IMR-90 (cell line): ENCODE measurements around the gene FMN1. TPM values are rescaled to one million over a fixed set of nuclear protein-coding genes. Genes with fewer than 3 reads are reported as not detected.

Source experiments
- ATAC-seq: fragments of 200-7000 bp; cut with Tn5 transposase; 2 replicates; pipeline ENCODE4 v1.9.1; 2020; ENCODE audit warnings: low read depth, mild to moderate bottlenecking, moderate library complexity
- BruUV-seq: library from RNA; stranded (reverse); fragments of 400-500 nt; replicated peaks from 2 replicates; lab custom pipeline; 2021; lab: Mats Ljungman, UMichigan
- CTCF ChIA-PET: fragments of 300-600 bp; formaldehyde crosslinking; extraction: SDS; loops from one replicate; lab custom pipeline; 2021; ENCODE audit warnings: antibody characterized with exemption; lab: Yijun Ruan, JAX
- POLR2A ChIA-PET: fragments of 300-600 bp; sonication (Branson Sonifier 250); formaldehyde crosslinking; loops from one replicate; lab custom pipeline; 2022; ENCODE audit warnings: antibody characterized with exemption; ENCODE audit not compliant: unreplicated experiment; lab: Charles Lee
- DNase-seq: peaks from one replicate; pipeline ENCODE4 v3.0.0; 2013
- H2AFZ ChIP-seq: replicated peaks from 2 replicates; pipeline ENCODE3; 2013; ENCODE audit warnings: low read length, mild to moderate bottlenecking; ENCODE audit not compliant: poor library complexity
- H2AK5ac ChIP-seq: 2 replicates; pipeline ENCODE4 v1.6.1; 2013; ENCODE audit warnings: low read depth, low read length, inconsistent platforms
- H2AK9ac ChIP-seq: replicated peaks from 2 replicates; pipeline ENCODE3; 2013; ENCODE audit warnings: mild to moderate bottlenecking, low read depth, low read length, moderate library complexity; ENCODE audit not compliant: poor library complexity
- H2BK120ac ChIP-seq: 2 replicates; pipeline ENCODE4 v1.6.1; 2013; ENCODE audit warnings: low read depth, low read length, inconsistent platforms
- H2BK15ac ChIP-seq: 3 replicates; pipeline ENCODE4 v1.6.1; 2013; ENCODE audit warnings: low read depth, low read length, inconsistent platforms
- H2BK20ac ChIP-seq: 2 replicates; pipeline ENCODE4 v1.6.1; 2013; ENCODE audit warnings: low read depth, mild to moderate bottlenecking, inconsistent platforms, low read length, moderate library complexity
- H2BK5ac ChIP-seq: 2 replicates; pipeline ENCODE4 v1.6.1; 2013; ENCODE audit warnings: mild to moderate bottlenecking, low read depth, low read length, inconsistent platforms; ENCODE audit not compliant: poor library complexity, severe bottlenecking
- H3K14ac ChIP-seq: replicated peaks from 2 replicates; pipeline ENCODE4 v1.6.1; 2013; ENCODE audit warnings: low read depth, low read length, inconsistent platforms
- H3K18ac ChIP-seq: 2 replicates; pipeline ENCODE4 v1.6.1; 2013; ENCODE audit warnings: low read depth, low read length, control low read depth
- H3K23ac ChIP-seq: 2 replicates; pipeline ENCODE4 v1.6.1; 2013; ENCODE audit warnings: low read depth, low read length, inconsistent platforms
- H3K27ac ChIP-seq: 2 replicates; pipeline ENCODE4 v1.5.1; 2013; ENCODE audit warnings: mild to moderate bottlenecking, control low read depth, low read length; ENCODE audit not compliant: insufficient read depth
- H3K27me3 ChIP-seq: 2 replicates; pipeline ENCODE4 v1.6.1; 2013; ENCODE audit warnings: low read length; ENCODE audit not compliant: control insufficient read depth, insufficient read depth
- H3K36me3 ChIP-seq: 2 replicates; pipeline ENCODE4 v1.6.1; 2013; ENCODE audit warnings: low read length, mixed read lengths; ENCODE audit not compliant: control insufficient read depth, insufficient read depth
- H3K4ac ChIP-seq: 2 replicates; pipeline ENCODE4 v1.6.1; 2013; ENCODE audit warnings: low read depth, low read length, inconsistent platforms
- H3K4me1 ChIP-seq: 2 replicates; pipeline ENCODE4 v1.6.1; 2013; ENCODE audit warnings: low read length, mixed read lengths; ENCODE audit not compliant: control insufficient read depth, insufficient read depth
- H3K4me2 ChIP-seq: 2 replicates; pipeline ENCODE4 v1.6.1; 2013; ENCODE audit warnings: low read depth, mild to moderate bottlenecking, control low read depth, low read length, moderate library complexity
- H3K4me3 ChIP-seq: 2 replicates; pipeline ENCODE4 v1.5.1; 2013; ENCODE audit warnings: low read depth, mild to moderate bottlenecking, control low read depth, low read length, moderate library complexity; ENCODE audit not compliant: insufficient read depth
- H3K56ac ChIP-seq: 2 replicates; pipeline ENCODE4 v1.6.1; 2013; ENCODE audit warnings: low read length, inconsistent platforms; ENCODE audit not compliant: insufficient read depth; ENCODE audit errors: extremely low read depth
- H3K79me1 ChIP-seq, 2 experiments: 2 replicates each; pipeline ENCODE4 v1.6.1; 2013; ENCODE audit warnings: low read length in 2 of 2, inconsistent platforms in 1 of 2, low read depth in 1 of 2
- H3K9ac ChIP-seq: 2 replicates; pipeline ENCODE4 v1.6.1; 2013; ENCODE audit warnings: low read depth, low read length, control low read depth
- H3K9me1 ChIP-seq: 2 replicates; pipeline ENCODE4 v1.6.1; 2013; ENCODE audit warnings: low read length, inconsistent platforms; ENCODE audit not compliant: insufficient read depth
- H3K9me3 ChIP-seq: 2 replicates; pipeline ENCODE4 v1.6.1; 2013; ENCODE audit warnings: low read length; ENCODE audit not compliant: control insufficient read depth, insufficient read depth
- H4K20me1 ChIP-seq: 2 replicates; pipeline ENCODE4 v1.6.1; 2013; ENCODE audit warnings: low read length, inconsistent platforms; ENCODE audit not compliant: insufficient read depth
- H4K5ac ChIP-seq: 2 replicates; pipeline ENCODE4 v1.6.1; 2013; ENCODE audit warnings: mild to moderate bottlenecking, low read depth, low read length, control low read depth
- H4K8ac ChIP-seq, 2 experiments: 2 replicates each; pipeline ENCODE4 v1.6.1; 2013; ENCODE audit warnings: low read depth in 2 of 2, low read length in 2 of 2, control low read depth in 1 of 2, inconsistent platforms in 1 of 2
- H4K91ac ChIP-seq: 2 replicates; pipeline ENCODE4 v1.6.1; 2013; ENCODE audit warnings: low read depth, low read length, inconsistent platforms; ENCODE audit not compliant: insufficient read depth
- WGBS, 2 experiments: methylation state at CpG; one replicate each; pipeline versions ENCODE4 v1.1.5 to v1.1.7; 2013; ENCODE audit warnings: missing lambda C conversion rate in 2 of 2; ENCODE audit not compliant: insufficient read length in 1 of 2; ENCODE audit errors: extremely low coverage in 2 of 2; 5-methylcytosine and 5-hydroxymethylcytosine counted together
- dilution Hi-C: fragments of 300-500 bp; cut with HindIII; formaldehyde crosslinking; loops from one replicate; pipeline ENCODE4 v1.14.3; 2018; ENCODE audit warnings: low sequenced_read_pairs; ENCODE audit not compliant: unreplicated experiment
- in situ Hi-C: fragments of 300-500 bp; cut with MboI; formaldehyde crosslinking; loops from 3 replicates; pipeline ENCODE4 v1.14.3; 2019; ENCODE audit warnings: low sequenced_read_pairs, inconsistent platforms, mixed read lengths
- intact Hi-C: fragments of 100-400 bp; cut with micrococcal nuclease; formaldehyde crosslinking; loops from 2 replicates; pipeline ENCODE4 v1.10.0; 2022
- polyA plus RNA-seq, 3 experiments: library from polyadenylated mRNA; depleted of rRNA; stranded (reverse); fragments of >200 nt; gene quantifications; 2 replicates each; pipeline ENCODE4 v1.2.3, GENCODE V29; 2012; ENCODE audit warnings: low replicate concordance in 1 of 3
- total RNA-seq: library from RNA; depleted of rRNA; stranded (reverse); fragments of >200 nt; gene quantifications from 2 replicates; pipeline ENCODE4 v1.2.3, GENCODE V29; 2012
- TF ChIP-seq, protein P1 (sequence below): fragments of 150-350 bp; IDR thresholded peaks from 2 replicates; pipeline ENCODE4 v1.6.1; 2016; ENCODE audit warnings: low read depth, mild to moderate bottlenecking, low read length, moderate library complexity, borderline replicate concordance

Gene FMN1
- total and polyA plus RNA-seq, 2 of the 4 experiments (the other 2 are of a cell fraction): 7.3 to 17.6 TPM

DNA sequence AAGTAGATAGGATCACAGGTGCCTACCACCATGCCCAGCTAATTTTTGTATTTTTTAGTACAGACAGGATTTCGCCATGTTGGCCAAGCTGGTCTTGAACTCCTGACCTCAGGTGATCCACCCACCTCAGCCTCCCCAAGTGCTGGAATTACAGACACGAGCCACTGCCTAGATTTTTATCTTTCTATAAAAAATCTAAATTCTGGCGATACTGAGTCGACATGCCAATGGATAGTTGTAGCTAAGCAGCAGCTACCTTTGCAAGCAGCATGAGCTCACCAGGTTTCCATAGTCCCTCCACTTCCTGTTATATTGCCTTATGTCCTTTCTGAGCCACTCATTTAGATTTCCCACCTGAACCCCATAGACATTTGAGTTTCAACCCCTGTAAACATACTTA, 13.1 kb upstream of the FMN1 start:
- DNase-seq: no peak

More for the DNA sequence above, 13.1 kb upstream of the FMN1 start:
- Histone ChIP-seq H3K14ac (no peak overlapping the region), H3K9me3 (no peaks in the 10 kb centered on the region), H3K4me2 (no peak overlapping the region), H2AK5ac (no peak overlapping the region), H2AK9ac (no peak overlapping the region), H4K5ac (no peak overlapping the region), H3K27me3 (peaks cover 5% of the 10 kb centered on the region), H3K9ac (no peak overlapping the region), H3K4me3 (no peak overlapping the region), H2BK15ac (no peak overlapping the region), H4K20me1 (no peaks in the 10 kb centered on the region), H3K36me3 (no peaks in the 10 kb centered on the region), H2BK5ac (no peak overlapping the region), H3K23ac (no peak overlapping the region), H4K8ac (no peak overlapping the region), H2AFZ (no peak overlapping the region), H2BK20ac (no peak overlapping the region), H2BK120ac (no peak overlapping the region), H4K91ac (no peak overlapping the region), H3K27ac (no peak overlapping the region), H3K9me1 (no peaks in the 10 kb centered on the region), H3K18ac (no peak overlapping the region), H3K79me1 (no peaks in the 10 kb centered on the region), H3K4ac (no peak overlapping the region), H3K4me1 (no peaks in the 10 kb centered on the region), H3K56ac (no peak overlapping the region)
- no TSS peak for BruUV-seq
- CTCF ChIA-PET: no interaction called here
- ATAC-seq: no peak
- TF ChIP-seq, protein P1, sequence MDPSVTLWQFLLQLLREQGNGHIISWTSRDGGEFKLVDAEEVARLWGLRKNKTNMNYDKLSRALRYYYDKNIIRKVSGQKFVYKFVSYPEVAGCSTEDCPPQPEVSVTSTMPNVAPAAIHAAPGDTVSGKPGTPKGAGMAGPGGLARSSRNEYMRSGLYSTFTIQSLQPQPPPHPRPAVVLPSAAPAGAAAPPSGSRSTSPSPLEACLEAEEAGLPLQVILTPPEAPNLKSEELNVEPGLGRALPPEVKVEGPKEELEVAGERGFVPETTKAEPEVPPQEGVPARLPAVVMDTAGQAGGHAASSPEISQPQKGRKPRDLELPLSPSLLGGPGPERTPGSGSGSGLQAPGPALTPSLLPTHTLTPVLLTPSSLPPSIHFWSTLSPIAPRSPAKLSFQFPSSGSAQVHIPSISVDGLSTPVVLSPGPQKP: no peak
- dilution Hi-C loops (no loop called here), intact Hi-C loops (no loop called here), in situ Hi-C loops (no loop called here)
- POLR2A ChIA-PET: no interaction called here
- WGBS, 2 experiments: 82% methylated on average over 2 of the region's 4 CpGs; no CpG with 5 or more reads in 1 of the 2 experiments
